ENCODE data around the gene TNRC6A.
"Not testable (repeated sequence)": the region's sequence is repeated elsewhere in the genome, so short reads cannot be mapped to it uniquely, and the experiment has no call there.

Gene TNRC6A

DNA sequence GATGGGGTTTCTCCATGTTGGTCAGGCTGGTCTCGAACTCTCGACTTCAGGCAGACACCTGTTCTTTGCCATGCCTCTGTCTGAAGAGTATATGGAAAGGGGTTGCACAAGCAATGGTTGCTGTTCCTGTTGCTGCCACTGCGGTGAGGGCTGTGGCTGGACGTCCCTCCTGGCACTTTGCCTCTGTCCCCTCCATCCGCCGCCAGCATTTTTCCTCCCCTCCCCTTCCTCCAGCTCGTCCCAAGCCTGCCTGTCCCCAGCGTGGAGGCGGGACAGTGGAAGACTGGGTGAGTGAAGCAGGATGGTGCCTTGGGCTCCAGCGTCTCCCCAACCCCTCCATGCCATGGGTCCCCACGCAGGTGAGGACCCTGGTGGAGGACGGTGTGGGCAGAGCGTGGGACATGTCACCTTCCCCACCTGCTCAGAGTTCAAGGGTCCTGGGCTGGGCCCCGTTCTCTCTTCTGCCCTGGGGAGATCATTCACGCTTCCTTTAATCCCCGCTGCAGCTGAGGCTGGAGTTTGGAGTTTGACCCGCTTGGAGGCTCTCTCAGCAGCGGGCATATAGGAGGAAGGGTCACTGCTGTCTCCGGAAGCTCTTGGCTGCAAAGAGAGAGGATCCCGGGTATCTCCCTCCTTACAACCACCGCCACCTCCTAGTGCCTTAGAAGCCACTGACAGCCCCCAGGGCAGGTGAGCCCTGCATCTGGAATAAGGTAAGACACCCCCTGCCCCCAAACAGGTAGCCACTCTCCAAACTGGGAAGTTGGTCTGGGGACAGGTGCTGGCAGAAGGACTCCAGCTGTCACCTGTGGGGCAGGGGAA is 116.5 kb downstream of the TNRC6A start, which contains the start of gene SLC5A11:
SLC5A11 (plus strand) TSS at position 238 of the 822 bp plus-strand sequence. CDS start 12,681 bp downstream, outside the sequence.
- DNase-seq (ENCODE audit: low spot score), result peak; percentile 62

DNA sequence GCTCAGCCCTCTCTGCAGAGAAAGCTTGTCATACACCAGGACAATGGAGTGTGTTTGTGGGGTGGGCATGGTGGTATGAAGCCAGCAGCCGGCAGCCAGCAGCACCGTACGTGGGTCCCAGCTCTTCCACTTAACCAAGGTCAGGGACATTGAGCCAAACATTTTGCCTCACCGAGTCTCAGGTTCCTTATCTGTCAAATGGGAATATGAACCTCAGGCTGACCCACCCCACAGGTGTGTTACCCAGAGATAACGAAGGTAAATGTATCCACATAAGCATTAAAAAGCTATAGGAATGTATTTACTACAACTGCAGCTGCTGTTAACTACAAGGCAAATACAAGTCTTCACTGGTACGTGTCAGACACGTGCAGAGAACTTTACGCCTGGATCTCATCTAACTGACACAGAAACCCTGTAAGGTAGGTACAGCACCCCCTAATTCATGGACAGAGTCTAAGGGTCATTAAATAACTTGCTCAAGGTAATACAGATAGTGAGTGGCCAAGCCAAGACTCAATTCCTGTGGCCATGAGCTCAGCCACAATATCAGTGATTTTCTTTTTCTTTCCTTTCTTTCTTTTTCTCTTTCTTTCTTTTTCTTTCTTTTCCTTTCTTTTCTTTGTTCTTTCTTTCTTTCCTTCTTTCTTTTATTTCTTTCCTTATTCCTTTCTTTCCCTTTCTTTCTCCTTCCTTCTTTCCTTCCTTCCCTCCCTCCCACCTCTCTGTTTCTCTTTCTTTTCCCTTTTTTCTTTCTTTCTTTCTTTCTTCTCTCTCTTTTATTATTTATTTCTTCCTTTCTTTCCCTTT is 117.3 kb downstream of the TNRC6A start:
- no peak for DNase-seq (ENCODE audit: low spot score)

DNA sequence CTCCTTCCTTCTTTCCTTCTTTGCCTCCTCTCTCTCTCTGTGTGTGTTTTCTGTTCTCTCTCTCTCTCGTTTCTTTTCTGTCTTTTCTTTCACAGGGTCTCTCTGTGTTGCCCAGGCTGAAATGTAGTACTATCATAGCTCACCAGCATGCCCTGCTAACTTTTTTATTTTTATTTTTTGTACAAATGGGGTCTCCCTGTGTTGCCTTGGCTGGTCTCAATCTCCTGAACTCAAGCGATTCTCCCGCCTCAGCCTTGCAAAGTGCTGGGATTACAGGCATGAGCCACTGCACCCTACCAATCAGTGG is 117.9 kb downstream of the TNRC6A start:
- DNase-seq (ENCODE audit: low spot score), result no peak

DNA sequence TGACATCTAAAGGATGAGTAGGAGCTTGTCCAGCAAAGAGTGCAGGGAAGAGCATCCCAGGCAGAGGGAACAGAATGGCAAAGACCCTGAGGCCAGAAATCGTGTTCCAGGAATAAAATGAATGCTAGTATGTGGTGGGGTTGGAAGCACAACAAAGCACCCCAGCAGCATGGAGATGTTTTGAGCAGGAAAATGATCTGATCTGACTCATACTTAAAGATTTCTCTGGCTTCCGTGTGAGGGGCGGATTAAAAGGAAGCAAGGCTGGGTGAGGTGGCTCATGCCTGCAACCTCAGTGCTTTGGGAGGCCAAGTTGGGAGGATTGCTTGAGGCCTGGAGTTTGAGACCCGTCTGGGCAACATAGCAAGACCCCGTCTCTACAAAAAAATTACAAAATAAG is 118.6 kb downstream of the TNRC6A start:
- DNase-seq (ENCODE audit: low spot score), result no peak

DNA sequence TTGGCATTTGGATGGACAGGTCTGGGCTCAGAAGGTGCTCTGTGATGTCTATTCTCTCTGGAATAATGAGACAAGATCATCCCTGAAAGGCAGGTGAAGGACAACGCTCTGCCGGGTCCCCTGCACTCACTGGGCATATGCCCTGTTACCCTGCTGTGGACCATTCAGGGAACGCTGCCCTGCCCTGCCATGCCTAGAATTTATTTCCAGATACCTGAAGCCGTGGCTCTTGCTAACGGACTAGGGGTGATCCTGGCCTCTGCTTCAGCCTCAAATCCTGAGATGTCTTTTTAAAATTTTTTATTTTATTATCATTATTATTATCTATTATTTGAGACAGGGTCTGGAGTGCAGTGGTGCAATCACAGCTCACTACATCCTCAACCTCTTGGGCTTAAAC is 120.2 kb downstream of the TNRC6A start:
- DNase-seq (ENCODE audit: low spot score), result no peak

DNA sequence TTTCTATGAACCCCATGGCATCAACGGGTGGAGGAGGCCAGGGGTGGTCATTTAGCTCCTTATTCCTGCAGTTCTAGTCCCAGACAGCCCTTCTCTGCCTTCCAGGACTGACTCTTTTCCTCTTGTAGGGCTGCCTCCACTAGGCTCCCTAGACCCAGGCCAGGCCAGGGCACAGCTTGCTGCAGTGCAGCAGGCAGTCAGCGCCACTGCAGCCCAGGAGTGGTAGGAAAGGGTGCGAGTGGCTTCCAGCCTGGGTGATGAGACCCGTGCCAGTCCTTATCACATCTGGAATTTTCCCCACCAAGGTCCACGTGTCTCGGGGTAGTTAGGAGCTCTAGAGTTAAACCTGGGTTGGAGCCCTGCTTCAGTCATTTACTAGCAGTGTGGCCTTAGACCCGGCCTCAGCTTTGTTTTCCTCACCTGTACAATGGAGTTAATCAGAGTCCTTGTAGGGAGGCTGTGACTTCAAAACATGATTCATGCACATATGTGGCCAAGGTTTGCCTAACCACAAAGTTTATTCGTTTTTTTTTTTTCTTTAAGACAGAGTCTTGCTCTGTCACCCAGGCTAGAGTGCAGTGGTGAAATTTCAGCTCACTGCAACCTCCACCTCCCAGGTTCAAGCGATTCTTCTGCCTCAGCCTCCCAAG is 121.0 kb downstream of the TNRC6A start:
- no peak for DNase-seq (ENCODE audit: low spot score)

DNA sequence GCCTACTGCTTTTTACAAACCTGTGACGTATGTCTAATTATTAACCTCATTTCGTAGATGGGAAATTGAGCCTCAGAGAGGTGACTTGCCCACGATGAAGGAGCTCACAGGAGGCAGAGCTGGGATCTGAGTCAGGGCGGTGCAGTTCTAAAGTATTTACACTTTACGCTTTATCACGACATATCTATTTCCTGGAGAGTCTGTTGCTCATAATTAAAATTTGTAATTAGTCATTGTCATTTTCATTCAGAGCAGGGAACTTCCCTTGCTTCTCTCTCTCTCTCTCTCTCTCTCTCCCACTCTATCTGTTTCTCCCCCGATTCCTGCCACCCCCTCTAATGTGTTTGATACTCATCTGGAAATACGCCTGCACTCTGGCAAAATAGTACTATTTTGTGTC is 122.2 kb downstream of the TNRC6A start:
- peak; percentile 37 for DNase-seq (ENCODE audit: low spot score)

DNA sequence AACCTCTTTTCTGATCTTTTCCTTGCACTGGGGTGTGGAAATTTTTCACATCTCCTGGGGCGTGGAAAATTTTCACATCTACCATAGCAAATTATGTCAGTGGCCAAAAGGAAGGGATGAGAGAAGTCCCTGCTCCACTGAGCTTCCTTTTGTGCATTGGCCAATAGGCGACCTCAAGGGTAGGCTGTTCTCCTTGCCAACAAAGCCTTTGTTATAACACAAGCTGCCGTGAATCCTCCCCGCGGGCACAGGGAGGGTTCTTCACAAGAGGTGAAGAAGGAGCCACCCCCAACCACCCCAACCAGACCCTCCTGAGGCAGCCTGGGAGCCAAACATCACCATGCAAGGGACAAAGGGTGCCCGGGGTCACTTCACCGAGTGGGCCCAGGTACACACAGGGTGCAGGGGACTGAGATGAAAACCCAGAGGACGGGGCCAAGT is 122.8 kb downstream of the TNRC6A start:
- DNase-seq (ENCODE audit: low spot score), result peak; percentile 66

DNA sequence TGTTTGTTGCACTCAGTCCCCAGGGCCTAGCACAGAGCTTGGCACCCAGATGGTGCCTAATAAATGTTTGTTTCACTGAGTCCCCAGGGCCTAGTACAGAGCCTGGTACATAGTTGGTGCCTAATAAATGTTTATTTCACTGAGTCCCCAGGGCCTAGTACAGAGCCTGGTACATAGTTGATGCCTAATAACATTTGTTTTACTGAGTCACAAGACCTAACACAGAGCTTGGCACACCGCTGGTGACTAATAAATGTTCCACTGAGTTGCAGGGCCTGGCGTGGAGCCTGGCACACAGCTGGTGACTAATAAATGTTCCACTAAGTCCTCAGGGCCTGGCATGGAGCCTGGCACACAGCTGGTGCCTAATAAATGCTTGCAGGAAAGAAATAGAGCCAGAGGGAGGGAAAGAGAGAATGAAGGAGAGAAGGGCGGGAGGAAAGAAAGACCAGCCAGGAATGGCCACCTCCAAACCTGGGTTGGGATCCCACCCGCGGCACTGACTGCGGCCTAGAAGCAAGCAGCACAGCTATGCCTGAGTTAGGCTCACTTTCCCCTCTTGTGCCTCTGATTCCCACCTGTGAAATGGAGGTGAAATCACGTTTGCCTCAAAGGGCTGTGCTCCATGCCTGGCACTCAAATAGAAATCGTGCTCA is 123.8 kb downstream of the TNRC6A start:
- DNase-seq (ENCODE audit: low spot score), result no peak

DNA sequence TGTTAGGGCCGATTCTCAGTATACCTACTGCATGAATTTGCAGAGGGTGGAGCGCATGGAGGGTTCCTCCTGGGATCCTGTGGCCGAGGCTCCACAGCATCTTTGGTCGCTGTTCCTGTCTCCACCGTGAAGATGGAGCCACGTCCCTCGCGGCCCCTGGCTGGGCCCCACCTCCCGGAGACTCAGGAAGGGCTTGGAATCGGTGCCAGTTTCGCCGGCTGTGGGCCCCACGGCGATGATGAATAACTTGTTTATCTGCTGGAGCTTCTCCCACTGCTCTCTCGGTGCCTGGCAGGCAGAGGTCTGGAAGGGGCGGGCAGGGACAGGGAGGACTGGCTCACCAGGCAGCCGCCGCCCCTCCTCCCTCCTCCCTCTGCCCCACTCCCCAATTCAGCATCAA is 124.4 kb downstream of the TNRC6A start:
- DNase-seq (ENCODE audit: low spot score), result peak; percentile 94

DNA sequence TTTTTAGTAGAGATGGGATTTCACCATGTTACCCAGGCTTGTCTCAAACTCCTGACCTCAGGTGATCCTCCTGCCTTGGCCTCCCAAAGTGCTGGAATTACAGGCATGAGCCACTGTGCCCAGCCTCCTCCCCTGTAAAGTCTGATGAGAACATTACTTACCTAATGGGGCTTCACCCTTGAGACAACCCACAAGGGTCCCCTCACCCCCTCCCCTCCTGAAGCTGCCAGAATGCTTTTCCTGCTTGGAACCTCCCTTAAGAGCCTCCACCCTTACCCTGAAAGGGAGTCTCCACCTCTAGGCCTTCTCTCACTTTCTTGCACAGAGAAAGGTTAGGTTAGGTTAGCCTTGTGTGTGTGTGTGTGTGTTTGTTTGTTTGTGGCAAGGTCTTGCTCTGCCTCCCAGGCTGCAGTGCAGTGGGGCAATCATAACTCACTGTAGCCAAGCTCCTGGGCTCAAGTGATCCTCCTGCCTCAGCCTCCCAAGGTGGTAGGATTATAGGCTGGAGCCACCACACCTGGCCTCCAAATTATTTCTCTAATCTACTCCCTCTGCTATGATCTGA is 125.2 kb downstream of the TNRC6A start:
- DNase-seq (ENCODE audit: low spot score), result no peak

DNA sequence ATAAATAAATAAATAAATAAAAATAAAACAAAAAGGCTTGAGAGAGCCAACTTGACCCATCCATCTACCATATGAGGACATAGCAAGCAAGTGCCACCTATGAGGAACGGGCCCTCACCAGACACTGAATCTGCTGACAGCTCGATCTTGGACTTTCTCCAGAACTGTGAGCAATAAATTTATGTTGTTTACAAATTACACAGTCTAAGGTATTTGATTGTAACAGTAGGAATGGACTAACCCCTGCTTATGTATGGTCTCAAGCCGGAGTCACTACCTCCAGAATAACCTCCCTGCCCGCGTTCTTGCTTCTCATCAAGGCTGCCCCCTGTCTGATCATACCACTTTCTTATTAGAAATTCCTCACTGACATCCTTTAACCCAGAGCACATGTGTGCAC is 126.2 kb downstream of the TNRC6A start:
- no peak for DNase-seq (ENCODE audit: low spot score)

DNA sequence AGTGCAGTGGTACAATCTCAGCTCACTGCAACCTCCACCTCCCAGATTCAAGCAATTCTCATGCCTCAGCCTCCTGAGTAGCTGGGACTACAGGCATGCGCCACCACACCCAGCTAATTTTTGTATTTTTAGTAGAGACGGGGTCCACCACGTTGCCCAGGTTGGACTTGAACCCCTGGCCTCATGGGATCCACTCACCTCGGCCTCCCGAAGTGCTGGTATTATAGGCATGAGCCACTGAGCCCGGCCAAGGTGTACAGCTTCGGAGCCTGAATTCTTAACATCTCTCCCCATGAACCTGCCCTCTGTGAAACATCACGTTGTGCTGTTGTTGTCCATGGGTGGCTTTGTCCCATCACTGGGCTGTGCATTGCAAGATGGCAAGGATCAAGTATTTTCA is 127.4 kb downstream of the TNRC6A start:
- DNase-seq (ENCODE audit: low spot score), result not testable (repeated sequence)

DNA sequence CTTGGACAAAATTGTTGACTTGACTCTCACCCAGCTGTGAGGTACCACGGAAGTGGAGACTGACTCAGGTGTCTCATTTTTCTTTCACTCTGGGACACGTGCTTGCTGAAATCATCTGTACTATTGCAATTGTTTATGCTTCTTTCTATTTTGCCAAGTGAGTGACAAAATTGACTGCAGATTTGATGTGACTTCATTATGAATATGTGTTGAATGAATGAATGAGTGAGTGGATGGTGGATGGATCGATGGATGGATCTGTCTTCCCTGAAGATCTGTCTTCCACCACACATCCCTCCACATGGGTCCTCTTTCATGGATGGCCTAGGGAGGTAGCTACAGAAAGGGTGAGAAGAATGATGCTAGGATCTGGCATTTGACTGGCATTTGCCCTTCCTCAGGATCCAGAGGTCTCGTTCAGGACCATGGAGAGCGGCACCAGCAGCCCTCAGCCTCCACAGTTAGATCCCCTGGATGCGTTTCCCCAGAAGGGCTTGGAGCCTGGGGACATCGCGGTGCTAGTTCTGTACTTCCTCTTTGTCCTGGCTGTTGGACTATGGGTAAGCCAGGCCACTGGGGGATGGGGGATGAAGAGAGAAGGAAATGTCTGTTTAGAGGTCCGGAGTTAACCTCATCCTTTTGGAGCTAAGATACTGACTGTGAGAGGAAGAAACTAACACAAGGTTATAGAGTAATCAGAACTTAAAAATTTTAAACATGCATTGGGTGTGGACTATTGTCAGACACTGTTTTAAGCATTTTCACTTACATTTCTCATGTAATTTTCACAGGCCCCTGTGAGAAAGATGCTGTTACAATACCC is 129.0 kb downstream of the TNRC6A start:
- DNase-seq (ENCODE audit: low spot score), result peak; percentile 37

DNA sequence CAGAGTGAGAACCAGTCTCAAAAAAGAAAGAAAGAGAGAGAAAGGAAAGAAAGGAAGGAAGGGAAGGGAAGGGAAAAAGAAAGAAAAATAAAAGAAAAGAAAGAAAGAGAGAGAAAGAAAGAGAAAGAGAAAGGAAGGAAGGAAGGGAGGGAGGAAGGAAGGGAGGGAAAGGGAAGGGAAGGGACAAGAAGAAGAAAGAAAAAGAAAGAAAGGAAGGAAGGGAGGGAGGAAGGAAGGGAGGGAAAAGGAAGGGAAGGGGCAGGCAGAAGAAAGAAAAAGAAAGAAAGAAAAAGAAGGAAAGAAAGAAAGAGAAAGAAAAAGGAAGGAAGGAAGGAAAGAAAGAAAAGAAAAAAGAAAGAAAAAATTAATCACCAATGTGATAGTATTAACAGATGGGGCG is 132.0 kb downstream of the TNRC6A start:
- no peak for DNase-seq (ENCODE audit: low spot score)

DNA sequence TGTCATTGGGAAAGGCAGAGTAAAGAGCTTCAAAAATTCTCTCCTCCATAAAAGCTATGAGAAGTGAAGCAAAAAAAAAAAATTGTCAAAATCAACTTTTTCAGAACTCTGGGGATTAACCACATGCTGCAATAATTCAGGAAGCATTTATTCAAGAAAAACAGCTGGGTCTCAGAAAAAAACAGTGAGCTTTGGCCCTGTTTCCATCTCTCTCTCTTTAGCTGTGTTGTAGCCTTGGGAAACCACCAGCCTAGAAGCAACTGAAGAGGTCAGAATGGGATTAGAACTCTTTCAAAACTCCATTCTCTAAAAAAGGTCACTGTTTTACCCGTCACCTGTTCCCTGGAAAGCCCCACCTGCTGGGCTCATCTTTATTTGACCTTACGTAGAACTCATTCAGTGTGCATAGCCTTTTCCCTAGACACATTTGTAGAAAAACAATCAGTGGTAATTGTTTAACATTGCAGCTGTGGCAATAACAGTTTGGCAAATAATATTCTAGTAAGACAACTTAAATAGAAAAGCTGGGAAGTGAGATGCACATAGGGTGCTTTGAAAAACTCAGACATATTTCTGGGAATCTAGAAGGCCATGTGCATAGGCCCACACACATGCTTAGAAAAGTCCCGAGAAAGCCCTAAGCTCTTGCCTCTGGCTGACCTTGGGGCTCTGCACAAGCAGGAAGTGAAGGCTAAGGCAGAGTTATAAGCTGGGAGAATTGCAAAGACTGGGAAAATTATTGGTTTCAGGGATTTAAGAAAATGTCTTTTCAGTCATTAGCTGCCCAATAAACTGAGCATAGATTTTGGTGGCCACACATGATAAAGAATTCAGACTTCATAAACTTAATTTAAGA is 134.4 kb downstream of the TNRC6A start:
- no peak for DNase-seq (ENCODE audit: low spot score)

DNA sequence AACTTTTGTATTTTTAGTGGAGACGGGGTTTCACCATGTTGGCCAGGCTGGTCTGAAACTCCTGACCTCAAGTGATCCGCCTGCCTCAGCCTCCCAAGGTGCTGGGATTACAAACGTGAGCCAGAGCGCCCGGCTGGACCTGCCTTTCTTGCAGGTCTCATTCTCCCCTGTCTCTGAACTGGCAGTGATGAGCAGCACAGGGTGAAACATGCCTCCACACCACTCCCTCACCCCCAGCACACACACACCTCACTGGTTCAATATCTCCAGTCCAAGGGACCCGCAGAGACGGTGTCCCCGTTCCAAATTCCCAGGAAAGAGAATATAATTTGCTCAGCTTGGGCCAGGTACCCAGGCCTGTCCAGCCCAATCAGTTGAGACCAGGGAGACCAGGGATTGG is 139.6 kb downstream of the TNRC6A start:
- no peak for DNase-seq (ENCODE audit: low spot score)

DNA sequence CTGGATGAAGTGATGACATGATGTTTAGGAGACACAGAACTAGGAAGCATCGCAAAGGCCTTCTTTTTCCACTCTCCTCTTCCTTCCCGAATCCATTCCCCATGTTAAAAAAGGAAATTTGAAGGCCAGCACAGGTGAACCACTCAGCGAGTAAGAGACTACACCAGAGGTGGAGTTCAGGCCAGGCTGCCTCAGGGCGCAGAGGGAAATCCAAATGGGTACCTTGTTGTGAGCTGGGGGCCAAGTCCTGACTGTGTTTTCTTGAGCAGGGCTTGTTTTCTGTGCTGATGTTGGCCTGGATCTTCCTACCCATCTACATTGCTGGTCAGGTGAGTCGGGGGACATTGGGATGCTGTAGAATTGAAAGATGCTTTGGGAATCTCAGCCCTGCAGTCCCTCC is 142.4 kb downstream of the TNRC6A start:
- no peak for DNase-seq (ENCODE audit: low spot score)

DNA sequence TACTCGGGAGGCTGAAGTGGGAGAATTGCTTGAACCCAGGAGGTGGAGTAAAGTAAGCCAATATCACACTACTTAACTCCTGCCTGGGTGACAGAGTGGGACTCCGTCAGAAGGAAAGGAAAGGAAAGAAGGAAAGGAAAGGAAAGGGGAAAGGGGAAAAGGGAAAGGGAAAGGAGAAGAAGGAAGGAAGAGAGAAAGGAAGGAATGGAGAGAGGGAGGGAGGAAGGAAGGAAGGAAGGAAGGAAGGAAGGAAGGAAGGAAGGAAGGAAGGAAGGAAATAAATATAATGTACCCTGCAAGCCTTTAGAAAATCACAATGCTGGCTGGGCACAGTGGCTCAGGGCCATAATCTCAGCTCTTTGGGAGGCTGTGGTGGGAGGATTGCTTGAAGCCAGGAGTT is 143.6 kb downstream of the TNRC6A start:
- no peak for DNase-seq (ENCODE audit: low spot score)

DNA sequence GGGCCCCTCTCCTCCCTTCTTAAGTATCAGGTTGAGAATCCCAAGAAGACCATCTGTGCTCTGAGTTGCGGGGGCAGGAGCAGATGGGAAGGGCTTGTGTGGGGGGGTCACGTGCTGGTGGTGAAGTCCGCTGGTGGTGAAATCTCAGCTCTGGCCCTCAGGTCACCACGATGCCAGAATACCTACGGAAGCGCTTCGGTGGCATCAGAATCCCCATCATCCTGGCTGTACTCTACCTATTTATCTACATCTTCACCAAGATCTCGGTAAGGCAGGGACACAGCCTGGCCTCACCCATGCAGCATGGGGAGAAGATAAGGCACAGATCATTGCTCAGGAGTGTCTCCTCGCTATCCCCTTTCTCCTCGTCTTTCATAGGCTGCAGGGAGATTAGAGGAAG is 146.0 kb downstream of the TNRC6A start:
- no peak for DNase-seq (ENCODE audit: low spot score)

Data from Ammon's horn (tissue), 1 donor.